Stimulated activated CD4-positive, alpha-beta T cell treated with anti-CD3 and anti-CD28 coated beads, Interleukin-12 subunit alpha, Interleukin-12 subunit beta, amount 100 ng/mL, for 24 hours (primary cell): ENCODE measurements around the gene ARID5B.

Experiments used
- DNase-seq, 2 experiments: peaks; one replicate each; pipeline ENCODE4 v3.0.0-alpha.2; 2020; ENCODE audit warnings: low read depth in 2 of 2

Gene ARID5B

DNA sequence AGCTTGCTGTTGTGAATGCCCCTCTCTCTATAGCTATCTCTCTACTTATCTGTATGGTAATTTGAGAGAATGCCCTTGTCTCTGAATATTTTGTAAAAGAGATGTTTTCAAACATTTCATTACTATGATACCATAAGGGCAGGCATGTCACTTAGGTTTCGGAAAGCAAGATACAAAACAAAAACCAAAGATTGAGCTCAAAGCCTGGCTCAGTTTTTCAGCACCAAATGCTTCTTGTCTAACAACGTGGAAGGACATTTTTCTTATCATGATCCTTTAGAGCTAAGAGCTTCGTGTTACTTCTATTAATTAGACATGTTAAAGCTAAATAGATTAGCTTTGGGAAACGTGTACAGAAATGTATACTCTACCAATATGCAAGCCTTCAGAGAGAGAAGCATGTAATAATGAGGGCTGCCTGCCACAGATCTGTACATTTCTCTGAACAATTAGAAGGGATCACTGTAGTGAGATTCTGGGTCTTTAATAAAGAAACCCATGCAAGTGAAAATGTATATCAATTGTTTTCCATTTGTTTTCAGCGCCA lies 148.9 kb downstream of the ARID5B start:
- no peak for DNase-seq

DNA sequence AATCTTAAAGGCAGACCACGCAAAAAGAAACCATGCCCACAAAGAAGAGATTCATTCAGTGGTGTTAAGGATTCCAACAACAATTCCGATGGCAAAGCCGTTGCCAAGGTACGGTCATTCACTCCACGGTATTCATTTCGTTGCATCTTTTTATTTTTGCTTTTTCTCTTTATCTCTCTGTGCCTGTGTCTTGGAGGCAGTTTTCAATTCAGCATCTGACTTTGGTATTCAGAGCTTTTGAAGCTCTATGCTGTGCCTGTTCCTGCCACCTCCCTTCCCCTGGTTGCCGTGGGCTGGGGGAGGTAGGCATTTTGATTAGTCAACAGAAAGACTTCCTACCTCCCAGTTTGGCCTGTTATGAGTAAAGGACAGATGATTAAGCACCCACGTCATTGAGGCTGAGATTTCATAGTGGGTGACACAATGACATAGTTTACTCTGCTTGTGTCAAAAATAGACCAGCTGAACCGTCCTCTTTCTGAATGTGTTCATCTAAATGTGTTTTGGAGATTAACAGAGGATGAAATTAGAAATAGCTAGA lies 149.5 kb downstream of the ARID5B start:
- DNase-seq, result peak; percentile 59 to 63

DNA sequence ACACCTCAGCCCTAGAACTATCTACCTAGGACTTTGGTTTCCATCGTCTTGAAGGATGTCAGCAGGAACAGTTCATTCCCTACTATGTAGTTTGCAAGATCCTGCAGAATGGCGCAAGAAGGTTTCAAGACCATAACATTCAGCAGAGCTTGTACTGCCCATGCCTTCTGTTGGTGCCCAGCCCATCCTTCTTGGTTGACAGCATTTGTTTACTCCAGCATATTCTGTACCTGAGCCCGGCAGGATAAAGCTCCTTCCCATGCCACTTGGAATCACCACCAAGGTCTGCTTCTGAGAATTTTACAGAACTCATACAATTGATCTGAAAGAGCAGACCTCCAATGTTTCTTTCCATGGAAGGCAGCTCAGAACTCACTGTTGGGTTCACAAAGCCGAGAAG lies 150.8 kb downstream of the ARID5B start:
- no peak for DNase-seq

DNA sequence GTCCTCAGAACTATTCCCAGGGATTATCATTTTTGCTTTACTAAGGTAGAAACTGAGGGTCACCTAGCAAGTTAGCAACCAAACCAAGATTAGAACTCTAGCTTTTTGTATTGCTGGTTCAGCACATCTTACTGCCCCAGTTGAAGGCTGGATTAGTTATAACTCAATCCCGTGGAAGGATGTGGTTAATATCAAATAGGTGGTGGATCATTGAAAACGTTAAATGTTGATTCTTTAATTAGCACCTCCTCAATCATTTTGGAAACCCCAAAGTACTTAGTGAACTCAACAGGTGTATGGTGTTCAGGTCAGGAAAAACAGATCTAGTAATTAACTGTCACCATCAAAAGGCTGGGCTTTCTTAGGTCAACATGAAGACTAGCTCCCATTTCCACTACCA lies 152.4 kb downstream of the ARID5B start:
- no peak for DNase-seq

DNA sequence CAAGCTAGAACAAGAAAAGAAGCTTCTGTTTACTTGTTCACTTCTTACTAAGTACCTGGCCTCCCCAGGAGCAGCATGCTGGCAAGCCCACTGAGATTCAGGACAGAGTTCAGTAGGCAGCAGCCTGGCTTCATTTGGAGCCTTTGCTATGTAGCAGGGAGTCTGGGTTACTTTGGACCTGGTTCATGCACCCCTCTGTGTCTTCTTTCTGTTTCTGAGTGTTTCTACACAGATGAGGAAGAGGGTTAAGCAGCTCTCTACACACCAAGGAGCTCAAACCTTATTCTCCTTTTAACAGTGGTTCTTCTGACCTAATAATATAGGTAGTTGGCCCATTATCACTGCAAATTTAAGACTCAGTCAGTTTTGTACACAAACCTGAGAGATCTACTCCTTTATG lies 152.9 kb downstream of the ARID5B start:
- no peak for DNase-seq

DNA sequence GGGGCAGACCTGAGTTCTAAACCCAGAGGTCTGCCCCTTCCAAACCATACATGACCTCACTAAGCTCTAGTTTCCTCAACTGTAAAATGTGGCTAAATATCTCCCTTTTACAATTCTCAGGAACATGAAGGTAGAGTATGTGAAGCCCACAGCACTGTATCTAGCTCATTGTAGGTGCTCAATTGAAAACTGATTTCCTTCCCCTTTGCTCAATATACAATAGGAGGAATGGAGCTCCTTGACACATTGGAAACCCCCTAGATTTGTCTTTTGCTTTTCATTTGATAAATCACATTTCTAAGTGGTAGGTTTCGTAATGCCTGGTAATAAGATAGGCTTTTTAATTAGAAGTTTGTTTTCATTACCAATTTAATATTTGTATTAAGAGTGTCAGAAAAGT lies 153.3 kb downstream of the ARID5B start:
- DNase-seq, result no peak

DNA sequence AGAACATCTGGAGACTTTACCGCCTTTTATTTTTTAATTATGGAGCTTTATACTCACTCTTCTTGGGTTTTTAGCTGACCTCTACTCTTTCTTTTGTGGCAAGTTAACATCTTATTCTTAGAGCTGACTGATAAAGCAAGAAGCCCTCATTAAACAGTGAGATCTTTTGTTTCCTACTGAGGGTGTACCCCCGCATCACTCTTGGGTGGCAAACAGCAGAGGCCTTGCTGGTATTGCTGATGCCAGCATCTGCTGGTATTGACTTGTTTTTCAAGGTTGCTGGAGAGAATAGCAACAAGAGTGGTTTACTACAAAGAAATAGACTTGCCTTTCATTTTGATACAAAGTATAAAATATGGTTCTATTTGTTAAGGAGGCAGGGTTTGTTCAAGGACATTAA lies 154.7 kb downstream of the ARID5B start:
- DNase-seq, result no peak

DNA sequence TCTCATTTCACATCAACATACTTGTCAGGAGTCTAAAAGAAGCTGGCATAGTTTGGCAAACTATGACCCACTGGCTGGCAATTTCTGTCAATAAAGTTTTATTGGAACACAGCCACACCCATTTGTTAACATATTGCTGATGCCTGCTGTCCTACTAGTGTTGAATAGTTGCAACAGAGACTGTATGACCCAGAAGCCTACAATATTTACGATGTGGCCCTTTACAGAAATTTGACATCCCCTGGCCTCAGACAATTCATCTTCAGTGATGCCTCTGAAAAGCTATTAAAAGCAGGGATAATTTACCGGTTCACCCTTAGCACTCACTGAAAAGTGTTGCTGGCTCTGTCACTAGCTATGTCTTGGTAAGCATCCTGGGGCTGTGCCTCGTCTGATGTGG lies 155.2 kb downstream of the ARID5B start:
- DNase-seq, result no peak

DNA sequence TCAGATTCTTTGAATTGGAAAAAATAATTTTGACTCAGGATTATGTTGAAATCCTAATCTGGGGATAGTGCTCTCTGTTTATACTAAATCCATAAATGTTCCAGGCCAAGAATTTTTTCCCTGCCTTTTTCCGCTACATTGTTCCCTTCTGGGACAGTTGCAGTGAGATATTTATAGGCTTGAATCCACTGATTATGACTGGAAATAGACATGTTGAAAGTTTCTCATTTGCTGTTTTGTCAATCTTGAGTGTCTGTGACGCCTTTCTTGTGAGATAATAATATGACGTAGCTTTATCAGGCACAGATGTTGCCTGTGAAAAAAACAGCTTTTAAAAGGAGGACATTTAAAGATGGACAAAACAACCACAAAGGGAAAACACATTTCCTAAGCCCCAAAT lies 155.9 kb downstream of the ARID5B start:
- DNase-seq, result no peak

DNA sequence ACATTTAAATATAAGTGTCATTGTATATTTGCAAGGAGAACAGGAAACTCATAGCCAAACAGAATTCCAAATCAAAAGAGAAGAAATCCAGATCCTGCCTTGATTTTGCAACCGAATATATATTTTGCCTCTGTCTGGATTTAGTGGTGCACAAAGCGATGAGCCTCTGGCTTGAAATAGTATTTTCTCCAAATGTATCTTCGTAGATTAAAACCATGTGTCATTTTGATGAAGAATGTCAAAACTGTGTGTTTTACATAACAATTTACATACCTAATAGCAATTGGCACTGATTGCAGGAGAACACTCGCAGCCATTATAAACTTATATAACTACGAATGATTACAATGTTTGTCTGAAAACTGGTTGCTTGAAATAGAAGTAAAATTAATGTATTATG lies 156.4 kb downstream of the ARID5B start:
- DNase-seq, result no peak

DNA sequence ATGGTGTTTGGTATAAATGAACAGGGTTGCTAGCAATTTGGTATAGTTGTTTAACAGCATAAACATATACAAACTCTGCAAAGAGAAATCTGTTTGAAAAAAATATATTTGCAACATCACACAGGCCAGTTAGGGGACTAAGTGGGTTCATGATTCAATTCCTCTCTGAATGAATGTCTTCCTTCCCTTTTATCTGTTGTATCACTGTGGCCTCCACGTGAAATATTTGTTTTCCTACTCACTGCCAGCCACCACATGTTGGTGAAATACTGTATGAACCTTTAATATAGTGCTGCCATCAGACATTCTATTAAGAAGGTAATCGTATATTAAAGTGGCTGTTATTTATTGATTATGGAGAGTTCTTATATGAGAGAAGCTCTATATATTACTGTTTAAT lies 157.0 kb downstream of the ARID5B start:
- no peak for DNase-seq

DNA sequence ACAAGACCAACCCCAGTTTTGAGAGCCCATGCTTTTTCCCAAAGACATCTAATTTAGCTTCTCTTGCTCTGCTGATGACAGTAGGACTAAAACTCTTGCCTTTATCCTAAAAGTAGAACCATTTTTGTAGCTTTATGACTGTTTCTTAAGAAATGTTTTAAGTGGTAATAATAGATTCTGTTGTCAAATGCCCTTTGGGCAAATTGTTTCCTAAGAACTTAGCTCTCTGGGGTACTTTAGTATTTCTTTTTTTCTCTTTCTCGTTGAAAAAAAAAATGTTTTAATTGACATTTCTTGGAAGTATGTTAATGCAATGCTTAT lies 157.4 kb downstream of the ARID5B start:
- DNase-seq, result no peak

DNA sequence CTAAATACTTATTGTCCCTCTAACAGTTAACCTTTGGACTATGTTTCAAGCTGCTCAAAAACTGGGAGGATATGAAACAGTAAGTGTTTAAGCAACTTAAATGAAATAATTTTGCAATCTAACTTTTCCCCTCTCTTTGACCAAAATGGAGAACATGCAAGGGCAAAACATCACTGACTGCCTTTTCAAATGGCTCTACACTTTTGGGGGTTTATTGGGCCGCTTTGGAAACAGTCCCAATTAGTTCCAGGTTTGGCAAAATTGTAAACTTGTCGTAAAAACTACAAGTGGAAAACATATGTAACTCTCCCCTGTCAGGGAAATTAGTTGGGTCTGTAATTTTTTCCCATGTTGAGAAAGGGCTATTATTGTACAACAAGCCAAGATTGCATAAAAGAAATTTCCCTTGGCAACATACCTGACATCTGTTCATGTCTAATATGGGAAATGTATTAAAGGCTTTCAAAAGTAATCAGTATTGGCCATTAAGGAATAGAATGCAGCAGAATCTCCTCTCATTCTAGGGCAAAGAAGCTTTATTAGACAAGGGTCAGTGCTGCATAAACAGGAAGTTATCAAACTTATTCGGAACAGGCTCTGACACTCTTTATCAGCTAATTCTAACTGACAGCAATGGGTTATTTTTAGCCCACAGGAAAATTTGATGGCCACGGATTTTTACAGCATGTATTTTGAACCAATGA lies 157.9 kb downstream of the ARID5B start:
- DNase-seq, result no peak

DNA sequence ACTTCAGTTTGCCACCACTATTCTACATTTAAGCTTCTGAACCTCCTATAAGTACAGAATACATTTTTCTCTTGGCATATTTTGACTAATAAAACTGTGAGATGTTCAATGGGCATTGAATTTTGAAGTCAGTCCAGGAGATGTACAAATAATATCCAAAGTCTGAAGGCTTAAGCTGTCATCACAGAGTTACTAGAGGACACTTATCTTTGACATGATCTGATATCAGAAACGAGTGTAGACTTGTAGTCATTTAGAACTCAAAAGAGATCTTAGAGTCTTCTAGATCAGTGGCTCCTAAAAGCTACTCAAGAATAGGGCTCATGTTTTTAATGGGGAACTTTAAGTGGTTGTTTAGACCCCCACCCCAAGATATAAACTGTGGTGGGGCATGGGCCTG lies 160.5 kb downstream of the ARID5B start:
- no peak for DNase-seq

DNA sequence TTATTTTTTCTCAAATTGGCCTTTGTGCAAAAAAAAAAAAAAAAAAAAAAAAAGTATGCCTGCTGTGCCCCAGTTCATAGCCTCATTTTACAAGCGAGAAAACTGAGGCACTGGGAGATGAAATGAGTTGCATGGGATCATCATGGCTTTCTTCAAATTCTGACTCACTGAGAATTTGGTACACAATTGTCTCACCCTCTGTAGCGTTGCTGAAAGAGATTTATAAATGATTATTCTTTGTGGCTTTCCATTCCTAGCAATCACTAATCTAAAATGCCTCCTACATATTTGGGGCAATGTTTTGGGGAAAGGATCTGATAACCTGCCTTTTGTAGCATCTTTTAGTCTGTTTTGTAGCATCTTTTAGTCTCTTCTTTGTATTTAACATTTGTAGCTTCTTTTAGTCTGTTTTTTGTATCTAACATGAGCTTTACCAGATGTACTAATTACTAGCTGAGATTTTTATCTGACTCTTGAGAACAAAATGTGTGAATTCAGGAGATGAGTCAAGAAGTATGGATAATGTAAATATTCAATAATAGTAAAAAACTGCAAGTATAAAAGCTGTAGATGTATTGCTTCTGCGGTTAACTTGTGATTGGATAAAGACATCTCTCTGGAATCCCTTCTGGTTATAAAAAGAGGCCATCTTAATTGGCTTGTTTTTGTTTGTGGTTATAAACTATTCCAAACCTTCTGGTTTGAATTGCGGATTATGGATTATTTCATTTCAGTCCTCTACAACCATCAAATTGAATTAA lies 161.4 kb downstream of the ARID5B start:
- DNase-seq, result no peak

DNA sequence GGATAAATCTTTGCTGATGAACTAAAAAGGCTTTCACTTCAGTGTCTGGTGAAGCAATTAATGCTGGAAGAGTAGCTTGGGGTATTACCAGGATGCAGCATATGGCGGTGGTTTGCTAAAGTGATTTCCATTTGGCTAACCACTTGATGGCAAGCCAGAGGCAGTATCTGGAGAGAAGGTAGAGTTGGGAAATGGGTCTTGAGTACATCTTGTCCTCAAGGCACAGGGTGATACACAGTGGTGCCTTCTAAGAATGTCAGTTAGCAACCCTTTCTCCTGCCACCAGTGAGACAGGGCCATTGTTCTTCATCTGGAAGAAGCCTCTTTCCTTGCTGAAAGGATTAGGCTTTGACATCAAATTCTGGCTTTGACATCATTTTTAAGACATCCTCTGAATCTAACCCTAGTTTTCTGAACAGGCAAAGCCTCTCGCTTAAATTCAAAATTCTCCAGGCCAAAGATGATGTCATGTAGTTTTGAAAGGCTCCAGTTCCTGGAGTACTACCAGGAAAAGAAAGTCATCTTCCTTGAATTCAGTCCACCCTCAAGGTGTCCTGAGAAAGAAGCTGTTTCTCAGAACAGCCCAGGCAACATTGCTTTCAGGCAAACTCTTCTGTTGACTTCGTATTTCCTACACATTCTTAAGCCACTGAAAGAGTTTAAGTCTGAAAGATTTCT lies 162.4 kb downstream of the ARID5B start:
- DNase-seq, result no peak

DNA sequence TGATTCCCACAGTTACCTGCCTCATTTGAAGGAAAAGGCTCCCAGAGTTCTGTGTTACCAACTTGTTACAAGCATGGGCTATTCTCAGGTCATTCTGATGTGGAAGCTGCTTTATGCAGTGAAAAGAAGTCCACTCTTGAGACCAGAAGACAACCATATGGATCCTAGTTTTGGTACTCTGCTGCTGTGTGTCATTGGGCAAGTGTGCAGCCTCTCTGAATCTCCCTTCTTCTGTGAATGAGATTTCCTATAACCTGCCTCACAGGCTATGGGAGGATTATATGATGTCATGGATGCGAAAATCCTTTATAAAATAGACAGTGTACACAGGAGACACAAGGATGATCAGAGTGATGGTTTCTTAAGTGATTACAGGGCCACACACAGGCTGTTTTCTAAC lies 166.1 kb downstream of the ARID5B start:
- DNase-seq, result no peak

DNA sequence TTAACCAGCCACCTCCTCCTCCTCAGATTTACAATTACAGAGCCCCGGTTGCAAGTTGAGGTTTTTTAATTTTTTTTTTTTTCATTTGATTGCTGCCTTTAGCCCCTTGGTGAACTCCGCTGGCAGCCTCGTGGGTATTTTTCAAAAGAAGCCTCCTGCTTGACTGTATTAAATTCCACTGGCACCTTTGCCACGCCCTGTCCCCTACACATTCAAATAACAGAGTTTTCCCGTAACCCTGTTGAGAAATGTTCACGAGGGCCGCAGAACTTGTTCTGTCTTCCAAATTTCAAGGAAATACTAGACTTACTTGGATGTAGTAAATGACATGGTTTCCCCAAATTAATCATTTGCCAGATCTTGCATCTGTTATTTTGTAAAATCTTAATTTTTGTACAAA lies 167.0 kb downstream of the ARID5B start:
- no peak for DNase-seq

DNA sequence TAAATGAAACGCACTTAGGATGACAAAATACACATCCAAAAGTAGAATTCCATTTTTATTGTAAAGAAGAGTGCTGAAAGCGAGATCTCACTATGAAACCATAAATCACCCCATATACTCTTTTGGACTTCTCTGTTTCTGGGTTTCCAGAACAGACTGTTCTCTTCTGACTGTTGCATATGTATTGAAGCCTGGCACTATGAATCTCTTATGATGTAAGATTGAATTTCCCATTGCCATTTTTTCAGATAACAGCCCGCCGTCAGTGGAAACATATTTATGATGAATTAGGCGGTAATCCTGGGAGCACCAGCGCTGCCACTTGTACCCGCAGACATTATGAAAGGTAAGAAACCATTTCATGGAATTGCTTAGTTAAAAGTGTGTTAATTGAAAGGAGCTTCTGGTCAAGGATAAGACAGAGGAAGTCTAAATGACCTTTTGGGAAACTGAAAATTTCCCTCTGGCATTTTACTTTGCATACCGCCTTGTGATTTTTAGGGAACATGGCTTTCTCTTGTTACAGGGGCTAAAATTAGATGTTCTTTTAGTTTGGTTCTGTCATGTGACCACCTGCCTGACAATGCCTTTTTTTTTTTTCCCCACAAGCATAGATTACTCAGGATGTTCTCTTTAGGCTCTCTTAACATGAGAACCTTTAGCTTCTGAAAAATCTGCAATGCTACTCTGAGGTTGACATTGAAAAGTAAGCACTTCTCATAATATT lies 168.1 kb downstream of the ARID5B start:
- DNase-seq, result no peak

DNA sequence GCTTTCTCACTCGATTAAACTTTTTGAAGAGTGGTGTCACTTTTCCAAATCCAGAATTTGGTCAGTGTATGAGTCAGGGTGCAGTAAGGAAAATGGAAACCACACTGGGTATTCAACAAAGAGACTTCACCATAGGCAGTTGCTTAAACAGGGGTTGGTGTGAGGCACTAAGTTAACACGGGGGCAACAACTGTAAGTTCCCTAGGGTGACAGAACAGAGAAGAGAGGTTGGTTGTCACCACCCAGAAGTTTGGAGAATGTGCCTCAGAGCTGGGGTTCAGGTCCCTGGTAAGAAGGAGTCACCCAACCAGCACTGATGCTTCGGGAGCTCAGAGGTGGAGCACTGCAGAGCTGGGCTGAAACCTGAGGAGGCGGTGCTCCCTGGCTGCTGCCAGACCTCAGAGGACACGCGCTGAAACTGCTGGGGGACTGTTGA lies 170.4 kb downstream of the ARID5B start:
- DNase-seq, result no peak

DNA sequence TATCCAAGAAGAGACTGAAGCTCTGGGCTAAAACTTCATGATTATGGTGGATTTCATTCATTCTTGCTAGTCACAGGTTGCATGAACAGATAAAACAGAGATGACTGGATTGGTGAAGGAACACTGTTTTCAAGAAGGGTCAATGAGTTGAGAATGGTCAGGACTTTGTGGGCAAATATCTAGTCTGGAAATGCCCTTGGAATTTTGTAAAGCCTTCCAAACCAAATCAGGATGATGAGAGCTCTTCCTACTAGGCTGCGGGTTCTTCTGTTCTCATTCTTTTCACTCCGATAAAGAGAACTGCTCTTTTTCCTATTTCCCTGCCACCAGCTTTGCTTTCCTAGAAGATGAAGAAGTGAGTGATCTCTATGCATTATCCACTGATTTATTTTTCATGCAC lies 171.4 kb downstream of the ARID5B start:
- DNase-seq, result no peak

DNA sequence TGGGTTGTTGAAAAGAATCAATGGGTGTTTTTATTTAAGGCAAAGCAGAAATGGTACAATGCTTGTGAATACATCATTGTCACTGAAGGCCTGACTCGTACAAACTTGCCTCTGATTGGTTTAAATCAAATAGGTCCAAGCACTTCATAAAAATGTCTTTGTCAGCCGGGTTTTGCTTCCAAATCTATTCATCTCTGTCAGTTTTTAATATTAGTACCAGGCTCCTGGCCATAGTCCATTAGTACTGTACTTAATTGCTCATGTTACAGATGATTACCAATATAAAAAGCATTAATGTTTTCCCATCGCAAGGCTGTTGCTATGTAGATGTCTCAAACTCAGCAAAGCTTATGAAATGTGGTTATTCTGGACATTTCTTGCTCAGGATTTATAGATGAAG lies 171.9 kb downstream of the ARID5B start:
- no peak for DNase-seq
